GM21528 (cell line): ENCODE data around the gene RBL1.
A peak's percentile ranks its signal among the peaks of the same experiment; 100 is the strongest.
"Not testable (repeated sequence)": the region's sequence is repeated elsewhere in the genome, so short reads cannot be mapped to it uniquely, and the experiment has no call there.

Experiments used
- ATAC-seq: cut with Tn5 transposase; IDR thresholded peaks from one replicate; pipeline ENCODE4 v1.9.1; 2021; ENCODE audit warnings: mild to moderate bottlenecking, moderate library complexity; ENCODE audit not compliant: unreplicated experiment, low FRiP score

RBL1 gene, protein sequence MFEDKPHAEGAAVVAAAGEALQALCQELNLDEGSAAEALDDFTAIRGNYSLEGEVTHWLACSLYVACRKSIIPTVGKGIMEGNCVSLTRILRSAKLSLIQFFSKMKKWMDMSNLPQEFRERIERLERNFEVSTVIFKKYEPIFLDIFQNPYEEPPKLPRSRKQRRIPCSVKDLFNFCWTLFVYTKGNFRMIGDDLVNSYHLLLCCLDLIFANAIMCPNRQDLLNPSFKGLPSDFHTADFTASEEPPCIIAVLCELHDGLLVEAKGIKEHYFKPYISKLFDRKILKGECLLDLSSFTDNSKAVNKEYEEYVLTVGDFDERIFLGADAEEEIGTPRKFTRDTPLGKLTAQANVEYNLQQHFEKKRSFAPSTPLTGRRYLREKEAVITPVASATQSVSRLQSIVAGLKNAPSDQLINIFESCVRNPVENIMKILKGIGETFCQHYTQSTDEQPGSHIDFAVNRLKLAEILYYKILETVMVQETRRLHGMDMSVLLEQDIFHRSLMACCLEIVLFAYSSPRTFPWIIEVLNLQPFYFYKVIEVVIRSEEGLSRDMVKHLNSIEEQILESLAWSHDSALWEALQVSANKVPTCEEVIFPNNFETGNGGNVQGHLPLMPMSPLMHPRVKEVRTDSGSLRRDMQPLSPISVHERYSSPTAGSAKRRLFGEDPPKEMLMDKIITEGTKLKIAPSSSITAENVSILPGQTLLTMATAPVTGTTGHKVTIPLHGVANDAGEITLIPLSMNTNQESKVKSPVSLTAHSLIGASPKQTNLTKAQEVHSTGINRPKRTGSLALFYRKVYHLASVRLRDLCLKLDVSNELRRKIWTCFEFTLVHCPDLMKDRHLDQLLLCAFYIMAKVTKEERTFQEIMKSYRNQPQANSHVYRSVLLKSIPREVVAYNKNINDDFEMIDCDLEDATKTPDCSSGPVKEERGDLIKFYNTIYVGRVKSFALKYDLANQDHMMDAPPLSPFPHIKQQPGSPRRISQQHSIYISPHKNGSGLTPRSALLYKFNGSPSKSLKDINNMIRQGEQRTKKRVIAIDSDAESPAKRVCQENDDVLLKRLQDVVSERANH

DNA sequence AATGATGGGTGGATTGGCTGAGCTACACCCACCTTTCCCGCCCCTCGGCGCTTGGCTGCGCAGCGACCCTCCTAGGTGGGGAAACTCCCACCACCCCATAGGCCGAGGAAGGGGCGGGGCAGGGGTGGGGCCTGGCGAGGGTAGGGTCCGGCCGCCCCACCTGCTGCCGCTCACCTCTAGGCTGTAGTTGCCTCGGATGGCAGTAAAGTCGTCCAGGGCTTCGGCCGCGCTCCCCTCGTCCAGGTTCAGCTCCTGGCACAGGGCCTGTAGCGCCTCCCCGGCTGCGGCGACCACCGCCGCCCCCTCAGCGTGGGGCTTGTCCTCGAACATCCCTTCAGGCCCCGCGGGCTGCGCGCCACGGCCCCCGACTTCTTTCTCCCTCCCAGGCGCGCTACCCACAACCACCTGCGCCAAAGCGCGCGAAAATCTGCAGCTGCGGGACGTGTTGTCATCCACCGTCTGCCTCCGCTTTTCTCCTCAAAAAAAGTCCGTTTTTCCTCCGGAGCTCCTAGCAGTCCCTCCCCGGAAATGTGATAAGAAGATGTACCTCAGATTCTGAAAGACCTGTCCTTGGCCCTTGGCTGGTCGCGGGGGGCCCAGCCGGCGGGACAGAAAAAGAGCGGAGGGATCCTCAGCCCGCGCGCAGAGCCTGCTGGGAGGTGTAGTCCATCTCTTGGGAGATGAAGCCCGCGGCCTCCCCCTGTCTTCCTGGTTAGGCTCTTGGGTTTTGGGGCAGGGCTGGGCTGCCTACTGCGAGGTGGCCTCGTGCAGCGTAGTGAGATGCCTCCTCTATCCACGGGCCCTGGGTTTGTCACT is at the start of gene RBL1:
RBL1 (minus strand) TSS at position 399 of the 816 bp plus-strand sequence; CDS start at position 330, 69 bp downstream.
- ATAC-seq: peak; percentile 70

DNA sequence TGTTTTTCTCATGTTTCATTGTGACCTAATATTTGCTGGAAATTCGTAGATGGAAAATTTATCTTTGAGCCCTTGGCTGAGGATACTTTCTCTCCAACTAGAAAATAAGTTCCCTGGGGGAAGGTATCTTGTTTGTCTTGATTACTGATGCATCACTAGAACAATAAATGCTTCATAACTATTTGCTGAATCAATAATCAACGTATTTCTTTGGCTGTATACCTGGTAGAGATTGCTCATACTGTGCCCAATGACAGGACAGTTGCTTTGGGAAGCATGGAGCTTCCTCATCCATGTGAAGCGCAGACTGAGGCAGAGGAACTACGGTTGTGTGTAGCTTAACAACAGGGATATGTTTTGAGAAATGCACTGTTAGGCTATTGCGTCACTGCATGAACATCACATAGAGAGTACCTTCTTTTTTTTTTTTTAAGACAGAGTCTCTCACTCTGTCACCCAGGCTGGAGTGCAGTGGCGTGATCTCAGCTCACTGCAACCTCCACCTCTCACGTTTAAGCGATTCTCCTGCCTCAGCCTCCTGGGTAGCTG is 49.1 kb upstream of the RBL1 start:
- ATAC-seq: no peak

DNA sequence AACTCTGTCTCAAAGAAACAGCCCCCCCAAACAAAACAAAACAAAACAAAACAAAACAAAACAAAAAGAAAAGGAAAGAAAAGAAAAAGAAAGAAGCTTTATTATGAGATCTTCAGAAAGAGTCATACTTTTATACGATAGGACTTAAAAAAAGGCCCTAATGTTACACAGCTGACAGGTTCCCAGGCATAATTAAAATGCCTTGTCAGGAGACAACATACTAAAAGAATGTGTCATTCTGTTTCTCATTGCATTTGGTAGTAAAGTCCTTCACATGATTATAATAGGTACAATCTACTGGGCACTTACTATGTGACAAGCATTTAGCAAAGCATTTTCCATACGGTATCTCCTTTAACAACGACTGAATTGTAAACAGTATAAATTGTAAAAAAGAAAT is 46.9 kb upstream of the RBL1 start:
- no peak for ATAC-seq

DNA sequence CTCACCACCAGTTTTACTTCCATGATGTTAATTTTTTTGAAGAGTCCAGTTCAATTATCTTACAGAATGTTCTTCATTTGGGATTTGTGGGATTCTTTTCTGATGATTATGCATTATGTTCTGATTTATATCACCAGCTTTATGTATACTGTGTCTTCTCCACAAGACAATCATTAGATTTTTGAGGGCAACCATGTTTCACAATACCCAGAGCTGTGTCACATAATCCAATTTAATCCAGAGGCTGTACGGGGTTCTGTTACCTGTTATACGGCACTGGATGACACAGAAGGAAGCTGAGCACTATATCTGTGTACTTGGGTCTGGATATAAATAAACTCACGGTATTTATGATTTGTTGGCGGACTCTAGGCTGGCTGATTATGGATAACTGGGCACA is 41.8 kb upstream of the RBL1 start:
- no peak for ATAC-seq

DNA sequence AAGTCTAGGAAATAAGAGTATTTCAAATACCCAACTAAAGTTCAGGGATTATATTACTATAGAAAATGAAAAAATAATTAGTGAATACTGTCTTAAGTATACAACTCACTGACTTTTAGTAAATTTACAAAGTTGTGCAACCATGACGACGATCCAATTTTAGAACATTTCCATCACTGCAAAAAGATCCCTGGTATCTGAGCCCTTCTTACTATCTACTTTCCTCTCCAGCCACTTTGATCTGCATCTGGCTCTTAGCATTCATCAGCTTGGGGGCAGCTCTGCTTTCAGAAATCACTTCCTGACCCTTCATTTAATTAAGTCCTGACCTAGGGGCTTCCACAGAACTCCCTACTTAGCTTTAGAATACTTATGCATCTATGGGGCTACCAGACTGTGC is 38.2 kb upstream of the RBL1 start:
- no peak for ATAC-seq

DNA sequence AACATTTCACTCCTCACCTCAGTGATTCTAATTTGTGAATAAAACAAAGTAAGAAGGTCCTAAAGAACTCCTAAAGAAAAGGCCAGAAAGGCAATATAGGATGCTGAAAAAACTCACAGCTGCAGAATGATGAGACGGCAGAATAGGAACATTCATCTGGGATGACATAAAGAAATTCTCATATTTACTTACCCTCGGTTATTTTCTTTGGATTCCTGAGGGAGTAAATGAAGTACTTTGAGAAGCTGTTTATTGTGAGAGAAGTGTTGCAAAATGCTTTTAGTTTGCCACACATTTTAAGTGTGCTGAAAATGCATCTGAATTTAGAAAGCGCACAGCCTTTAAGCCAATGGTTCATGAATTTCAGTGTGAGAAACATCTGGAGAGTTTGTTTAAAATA is 35.7 kb upstream of the RBL1 start:
- no peak for ATAC-seq

DNA sequence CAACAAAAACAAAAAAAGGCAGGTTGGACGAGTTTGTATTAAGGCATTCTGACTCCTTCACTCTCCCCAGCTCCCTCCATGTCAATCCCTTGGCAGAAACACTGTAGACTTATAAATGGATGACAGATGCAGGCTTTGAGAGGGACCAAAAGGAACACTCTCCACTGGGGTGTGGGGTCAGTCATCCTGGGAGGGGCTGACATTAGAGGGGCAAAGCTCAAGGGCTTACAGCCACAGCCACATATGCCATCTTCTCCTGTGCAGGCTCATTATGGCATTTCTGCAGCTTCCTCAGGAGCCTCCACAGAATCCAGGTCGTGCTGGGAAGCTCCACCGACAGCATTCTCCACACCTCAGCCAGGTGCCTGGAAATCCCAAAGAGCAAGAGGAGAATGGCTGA is 33.0 kb upstream of the RBL1 start:
- ATAC-seq: no peak

DNA sequence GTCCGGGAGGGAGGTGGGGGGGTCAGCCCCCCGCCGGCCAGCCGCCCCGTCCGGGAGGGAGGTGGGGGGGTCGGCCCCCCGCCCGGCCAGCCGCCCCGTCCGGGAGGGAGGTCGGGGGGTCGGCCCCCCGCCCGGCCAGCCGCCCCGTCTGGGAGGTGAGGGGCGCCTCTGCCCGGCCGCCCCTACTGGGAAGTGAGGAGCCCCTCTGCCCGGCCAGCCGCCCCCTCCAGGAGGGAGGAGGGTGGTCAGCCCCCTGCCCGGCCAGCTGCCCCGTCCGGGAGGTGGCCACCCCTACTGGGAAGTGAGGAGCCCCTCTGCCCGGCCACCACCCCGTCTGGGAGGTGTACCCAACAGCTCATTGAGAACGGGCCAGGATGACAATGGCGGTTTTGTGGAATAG is 30.5 kb upstream of the RBL1 start:
- ATAC-seq: not testable (repeated sequence)

DNA sequence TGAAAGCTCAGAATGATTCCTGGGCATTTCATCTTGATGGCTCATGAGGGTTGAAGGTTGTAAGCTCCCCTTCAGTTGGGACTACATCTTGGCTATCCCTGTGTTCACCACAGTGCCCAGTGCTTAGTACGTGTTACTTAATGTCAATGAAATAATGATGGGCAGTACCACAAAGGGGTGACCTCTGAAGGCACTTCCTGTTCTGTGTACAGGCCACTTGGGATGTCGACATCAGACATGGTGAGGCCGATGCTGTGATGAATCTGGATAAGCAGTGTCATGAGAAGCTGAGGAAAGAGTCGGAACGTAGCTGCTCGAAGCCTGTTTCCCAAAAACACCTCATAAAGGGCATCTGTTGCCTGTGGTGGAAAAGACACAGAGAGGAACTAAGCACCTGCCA is 27.6 kb upstream of the RBL1 start:
- ATAC-seq: no peak

DNA sequence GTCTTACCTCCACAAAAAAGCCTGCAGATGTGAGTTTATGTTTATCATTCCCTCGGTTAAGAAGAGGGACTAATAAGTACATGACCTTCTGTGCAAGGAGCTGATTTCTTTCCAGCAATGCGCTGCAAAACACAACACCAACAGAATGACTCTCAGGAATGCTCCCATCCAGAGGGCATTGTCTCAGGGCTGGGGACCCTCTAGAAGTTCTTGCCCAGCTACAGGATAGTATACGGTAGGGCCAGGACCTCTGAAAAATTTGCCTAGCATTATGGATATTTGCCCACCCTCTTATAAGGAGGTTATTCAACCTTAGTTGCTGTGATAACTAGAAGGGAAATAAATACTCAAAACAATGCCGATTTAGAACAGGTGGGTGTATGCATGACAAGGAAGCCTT is 24.7 kb upstream of the RBL1 start:
- ATAC-seq: no peak

DNA sequence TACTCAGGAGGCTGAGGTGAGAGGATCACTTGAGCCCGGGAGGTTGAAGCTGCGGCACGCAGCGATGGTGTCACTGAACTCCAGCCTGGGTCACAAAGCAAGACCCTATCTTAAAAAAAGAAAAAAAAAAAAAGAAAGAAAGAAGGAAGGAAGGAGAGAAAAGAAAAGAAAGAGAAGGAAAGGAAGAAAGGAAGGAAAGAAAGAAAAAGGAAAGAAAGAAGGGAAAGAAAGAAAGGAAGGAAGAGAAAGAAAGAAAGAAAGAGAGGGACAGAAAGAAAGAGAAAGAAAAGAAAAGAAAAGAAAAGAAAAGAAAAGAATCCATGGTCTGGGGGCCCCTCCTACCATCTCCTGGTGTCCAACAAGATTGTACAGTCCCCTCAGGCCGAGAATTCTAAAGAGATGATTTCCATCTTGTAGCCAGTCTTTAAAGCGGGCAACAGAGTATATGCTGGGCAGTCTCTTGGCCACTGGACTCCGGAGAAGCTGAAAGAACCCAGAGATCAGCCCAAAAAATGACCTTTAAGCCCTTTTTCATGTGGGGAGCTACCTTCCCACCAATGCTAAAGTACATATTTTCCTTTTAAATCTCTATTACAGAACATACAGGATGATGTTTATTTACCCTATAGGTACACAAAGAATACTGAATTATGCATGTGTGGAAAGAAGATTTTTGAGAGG is 23.7 kb upstream of the RBL1 start:
- ATAC-seq: no peak

DNA sequence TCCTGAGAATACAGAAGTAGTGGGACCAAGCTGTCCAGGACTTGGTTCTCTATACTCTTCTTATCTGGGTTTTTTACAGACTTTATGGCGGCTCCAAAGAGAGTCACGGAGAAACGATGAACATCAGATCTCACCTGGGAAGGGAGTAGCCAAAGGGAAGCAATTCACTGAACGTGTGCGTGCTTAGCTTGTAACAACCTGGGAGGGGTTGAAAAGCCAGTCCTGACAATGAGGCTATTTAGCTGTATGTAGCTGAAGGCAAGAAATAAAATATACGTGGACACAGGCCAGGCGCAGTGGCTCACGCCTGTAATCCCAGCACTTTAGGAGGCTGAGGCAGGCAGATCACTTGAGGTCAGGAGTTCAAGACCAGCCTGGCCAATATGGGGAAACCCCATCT is 18.2 kb upstream of the RBL1 start:
- ATAC-seq: no peak

DNA sequence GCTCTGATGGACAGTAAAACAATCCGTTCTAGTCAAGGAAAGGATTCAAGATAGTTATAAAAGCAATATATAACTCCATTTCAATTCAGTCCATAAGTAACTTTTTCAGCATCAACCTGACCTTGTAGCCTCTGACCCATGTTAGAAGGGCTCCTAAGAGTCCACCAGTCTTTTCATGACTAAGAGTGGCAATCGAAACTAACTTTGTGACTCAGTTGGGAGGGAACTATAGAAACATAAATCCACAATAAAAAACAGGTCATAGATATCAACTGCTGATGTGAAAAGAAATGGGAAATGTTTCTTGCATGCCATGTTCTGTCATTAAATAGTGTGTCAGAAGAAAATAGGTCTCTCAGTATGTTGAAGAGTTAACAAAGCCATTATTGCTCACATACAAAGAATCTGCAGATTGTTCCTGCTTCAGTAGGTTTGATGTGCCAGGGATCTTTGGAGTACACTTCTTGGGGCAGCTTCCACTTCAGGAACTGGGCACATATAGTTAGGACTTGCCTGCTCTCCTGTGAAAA is 16.2 kb upstream of the RBL1 start:
- no peak for ATAC-seq

DNA sequence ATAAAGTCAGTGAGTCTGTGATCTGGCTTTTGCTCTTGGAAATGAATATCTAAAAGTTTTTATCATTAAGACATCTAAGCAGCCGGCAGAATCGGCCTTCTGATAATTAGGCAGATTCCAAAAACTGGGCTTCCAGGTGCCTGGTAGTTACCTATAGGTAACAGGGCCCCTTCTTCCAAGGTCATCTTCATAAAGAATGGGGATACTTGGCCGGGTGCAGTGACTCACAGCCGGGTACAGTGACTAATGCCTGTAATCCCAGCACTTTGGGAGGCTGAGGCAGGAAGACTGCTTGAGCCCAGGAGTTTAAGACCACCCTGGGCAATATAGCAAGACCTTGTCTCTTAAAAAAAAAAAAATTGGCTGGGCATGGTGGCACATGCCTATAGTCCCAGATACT is 12.9 kb upstream of the RBL1 start:
- ATAC-seq: no peak

DNA sequence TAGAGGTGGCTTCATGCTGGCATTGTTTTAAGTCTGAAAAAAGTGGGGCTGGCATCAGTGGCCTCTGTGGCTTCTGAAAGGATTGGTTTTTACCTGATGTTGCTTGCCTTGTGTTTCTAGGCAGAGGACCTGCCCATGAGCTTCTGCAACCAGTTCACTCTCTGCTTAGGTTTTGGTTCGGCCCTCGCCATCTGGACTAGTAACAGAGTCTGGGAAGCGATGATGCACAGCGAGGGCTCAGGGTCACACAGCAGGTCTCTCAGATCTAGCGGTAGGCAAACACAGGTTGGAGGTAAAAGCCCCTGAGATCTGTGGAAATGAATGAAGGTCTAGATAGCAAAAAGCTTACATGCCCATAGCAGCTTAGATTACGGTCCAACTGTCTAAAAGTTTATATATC is 6.8 kb upstream of the RBL1 start:
- ATAC-seq: no peak

DNA sequence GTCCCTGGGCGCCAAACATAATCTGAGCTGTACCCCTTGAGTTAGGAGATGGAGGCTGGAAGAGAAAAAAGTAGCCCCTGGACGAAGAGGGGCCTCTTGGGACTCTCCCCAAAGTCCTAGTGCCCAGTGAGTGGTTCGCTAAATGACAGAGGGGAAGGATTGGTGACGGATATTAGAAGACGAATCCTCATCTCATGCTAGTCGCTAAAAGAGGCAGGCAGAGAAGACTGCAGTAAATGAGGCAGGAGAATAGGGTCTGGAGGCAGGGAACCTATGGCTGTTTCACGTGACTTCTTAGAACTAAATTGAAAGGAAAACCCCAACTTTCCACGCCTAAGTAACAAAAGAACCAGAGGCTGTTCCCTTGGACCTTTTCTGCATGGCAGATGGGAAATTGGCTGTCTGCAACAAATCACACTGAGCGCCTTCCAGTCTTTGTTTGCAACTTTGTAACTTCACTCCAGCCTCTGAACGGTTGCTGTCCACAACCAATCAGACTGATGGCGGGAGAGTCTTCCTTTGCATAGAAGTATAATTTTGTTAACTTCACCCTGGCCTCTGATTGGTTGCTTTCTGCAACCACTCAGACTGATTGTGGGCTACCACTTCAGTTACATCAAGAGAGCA is 731 bp upstream of the RBL1 start:
- ATAC-seq: no peak

DNA sequence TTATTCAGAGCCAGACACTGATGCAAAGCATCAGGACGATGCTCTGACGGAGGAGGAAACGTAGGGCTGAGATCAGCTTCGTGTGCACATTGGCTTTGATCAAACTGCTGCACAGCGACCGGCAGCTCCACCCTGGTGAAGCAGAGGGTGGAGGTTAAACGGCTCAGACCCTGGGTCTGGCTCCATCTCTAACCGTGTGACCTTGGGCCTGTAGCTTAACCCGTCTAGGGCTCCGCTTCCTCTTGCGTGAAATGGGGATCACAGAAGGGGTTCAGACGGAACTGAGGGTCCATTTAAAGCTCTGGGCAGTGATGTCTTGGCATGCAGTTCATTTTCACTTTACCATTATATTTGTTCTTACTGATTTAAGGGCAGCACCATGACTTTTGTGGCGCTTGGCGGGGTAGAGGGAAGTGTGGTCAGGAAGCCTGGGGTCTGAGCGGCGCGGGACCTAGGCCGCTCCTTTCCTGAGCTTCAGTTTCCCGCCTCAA is 644 bp downstream of the RBL1 start:
- ATAC-seq: peak; percentile 23

DNA sequence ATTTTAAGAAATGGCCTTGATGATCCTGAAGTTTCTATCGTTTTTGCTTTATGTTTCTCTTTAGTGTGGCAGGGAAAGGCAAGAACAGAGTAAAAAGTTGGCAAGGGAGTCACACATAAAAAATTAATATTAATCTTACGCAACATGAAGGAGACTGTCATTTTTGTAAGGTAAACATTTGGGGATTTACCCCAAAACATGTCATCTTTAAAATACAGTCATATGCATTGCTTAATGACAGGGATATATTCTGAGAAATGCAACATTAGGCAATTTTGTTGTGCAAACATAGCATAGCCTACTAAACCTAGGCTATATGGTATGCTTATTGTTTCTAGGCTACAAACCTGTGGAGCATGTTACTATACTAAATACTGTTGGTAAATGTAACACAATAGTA is 5.4 kb downstream of the RBL1 start:
- no peak for ATAC-seq
